Neural cell (in vitro differentiated cells): ENCODE results near the gene ATXN10.

Experiments used
- CTCF ChIP-seq: fragments of 450-650 bp; IDR thresholded peaks from 2 replicates; pipeline ENCODE4 v1.5.1; 2014; ENCODE audit warnings: antibody characterized with exemption, mild to moderate bottlenecking, moderate library complexity; ENCODE audit not compliant: poor library complexity, severe bottlenecking
- EP300 ChIP-seq: fragments of 450-650 bp; conservative IDR thresholded peaks from 2 replicates; pipeline ENCODE4 v1.6.1; 2014; ENCODE audit warnings: antibody characterized with exemption, mild to moderate bottlenecking, moderate library complexity; ENCODE audit not compliant: poor library complexity, severe bottlenecking
- EZH2 ChIP-seq: fragments of 200-600, 300-800 bp; shearing (Covaris generic), sonication (generic); IDR thresholded peaks from 2 replicates; pipeline ENCODE4 v1.6.1; 2014; ENCODE audit warnings: antibody characterized with exemption, low read length, borderline replicate concordance, mild to moderate bottlenecking; ENCODE audit not compliant: insufficient read depth, poor library complexity, severe bottlenecking
- MXI1 ChIP-seq: fragments of 450-650 bp; conservative IDR thresholded peaks from 2 replicates; pipeline ENCODE4 v1.6.1; 2014; ENCODE audit warnings: antibody characterized with exemption, mild to moderate bottlenecking; ENCODE audit not compliant: poor library complexity, severe bottlenecking
- POLR2AphosphoS5 ChIP-seq: IDR thresholded peaks from 2 replicates; pipeline ENCODE4 v1.6.1; 2012
- RAD21 ChIP-seq: fragments of 450-650 bp; conservative IDR thresholded peaks from 2 replicates; pipeline ENCODE4 v1.6.1; 2014; ENCODE audit warnings: antibody characterized with exemption, mild to moderate bottlenecking, moderate library complexity
- SMC3 ChIP-seq: fragments of 450-650 bp; conservative IDR thresholded peaks from 2 replicates; pipeline ENCODE4 v1.6.1; 2014; ENCODE audit warnings: antibody characterized with exemption, mild to moderate bottlenecking, moderate library complexity; ENCODE audit not compliant: poor library complexity
- TAF1 ChIP-seq: IDR thresholded peaks from 2 replicates; pipeline ENCODE4 v1.6.1; 2012; ENCODE audit warnings: low read depth
- TF ChIP-seq, protein P1 (sequence below): IDR thresholded peaks from 2 replicates; pipeline ENCODE4 v1.6.1; 2012; ENCODE audit warnings: borderline replicate concordance

DNA sequence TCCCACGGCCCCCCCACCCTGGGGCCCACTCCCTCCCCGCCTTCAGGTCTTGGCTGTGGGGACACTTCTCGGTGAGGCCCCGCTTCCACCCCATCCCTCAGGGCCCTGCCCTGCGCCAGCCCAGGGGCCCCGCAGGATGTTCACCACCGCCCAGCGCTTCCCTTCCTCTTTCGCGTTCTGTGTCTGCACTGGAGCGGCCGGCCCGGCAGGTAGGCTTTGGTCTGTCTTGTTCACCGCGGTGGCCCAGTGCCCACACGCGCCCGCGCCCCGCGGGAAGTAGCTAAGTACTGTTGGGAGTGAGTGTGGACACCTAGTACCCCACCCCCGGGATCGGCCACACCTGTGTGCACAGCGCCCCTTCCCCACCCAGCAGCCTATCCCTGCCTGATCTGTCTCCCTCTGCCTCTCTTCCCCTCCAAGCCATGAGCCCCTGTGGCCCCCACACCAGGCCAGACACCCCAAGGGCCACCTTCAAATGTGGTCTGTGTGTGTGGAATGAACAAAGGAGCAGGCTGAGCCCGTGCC is 219.9 kb downstream of the ATXN10 start:
- no peak for TF ChIP-seq CTCF
- no peak for TF ChIP-seq EP300
- TF ChIP-seq SMC3: no peak
- no peak for TF ChIP-seq POLR2AphosphoS5
- TF ChIP-seq MXI1: no peak
- TF ChIP-seq, protein P1, sequence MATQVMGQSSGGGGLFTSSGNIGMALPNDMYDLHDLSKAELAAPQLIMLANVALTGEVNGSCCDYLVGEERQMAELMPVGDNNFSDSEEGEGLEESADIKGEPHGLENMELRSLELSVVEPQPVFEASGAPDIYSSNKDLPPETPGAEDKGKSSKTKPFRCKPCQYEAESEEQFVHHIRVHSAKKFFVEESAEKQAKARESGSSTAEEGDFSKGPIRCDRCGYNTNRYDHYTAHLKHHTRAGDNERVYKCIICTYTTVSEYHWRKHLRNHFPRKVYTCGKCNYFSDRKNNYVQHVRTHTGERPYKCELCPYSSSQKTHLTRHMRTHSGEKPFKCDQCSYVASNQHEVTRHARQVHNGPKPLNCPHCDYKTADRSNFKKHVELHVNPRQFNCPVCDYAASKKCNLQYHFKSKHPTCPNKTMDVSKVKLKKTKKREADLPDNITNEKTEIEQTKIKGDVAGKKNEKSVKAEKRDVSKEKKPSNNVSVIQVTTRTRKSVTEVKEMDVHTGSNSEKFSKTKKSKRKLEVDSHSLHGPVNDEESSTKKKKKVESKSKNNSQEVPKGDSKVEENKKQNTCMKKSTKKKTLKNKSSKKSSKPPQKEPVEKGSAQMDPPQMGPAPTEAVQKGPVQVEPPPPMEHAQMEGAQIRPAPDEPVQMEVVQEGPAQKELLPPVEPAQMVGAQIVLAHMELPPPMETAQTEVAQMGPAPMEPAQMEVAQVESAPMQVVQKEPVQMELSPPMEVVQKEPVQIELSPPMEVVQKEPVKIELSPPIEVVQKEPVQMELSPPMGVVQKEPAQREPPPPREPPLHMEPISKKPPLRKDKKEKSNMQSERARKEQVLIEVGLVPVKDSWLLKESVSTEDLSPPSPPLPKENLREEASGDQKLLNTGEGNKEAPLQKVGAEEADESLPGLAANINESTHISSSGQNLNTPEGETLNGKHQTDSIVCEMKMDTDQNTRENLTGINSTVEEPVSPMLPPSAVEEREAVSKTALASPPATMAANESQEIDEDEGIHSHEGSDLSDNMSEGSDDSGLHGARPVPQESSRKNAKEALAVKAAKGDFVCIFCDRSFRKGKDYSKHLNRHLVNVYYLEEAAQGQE: no peak
- TF ChIP-seq RAD21: no peak
- TF ChIP-seq EZH2: no peak
- TF ChIP-seq TAF1: no peak
